ENCODE data around the gene RPN2.

The RPN2 gene

DNA sequence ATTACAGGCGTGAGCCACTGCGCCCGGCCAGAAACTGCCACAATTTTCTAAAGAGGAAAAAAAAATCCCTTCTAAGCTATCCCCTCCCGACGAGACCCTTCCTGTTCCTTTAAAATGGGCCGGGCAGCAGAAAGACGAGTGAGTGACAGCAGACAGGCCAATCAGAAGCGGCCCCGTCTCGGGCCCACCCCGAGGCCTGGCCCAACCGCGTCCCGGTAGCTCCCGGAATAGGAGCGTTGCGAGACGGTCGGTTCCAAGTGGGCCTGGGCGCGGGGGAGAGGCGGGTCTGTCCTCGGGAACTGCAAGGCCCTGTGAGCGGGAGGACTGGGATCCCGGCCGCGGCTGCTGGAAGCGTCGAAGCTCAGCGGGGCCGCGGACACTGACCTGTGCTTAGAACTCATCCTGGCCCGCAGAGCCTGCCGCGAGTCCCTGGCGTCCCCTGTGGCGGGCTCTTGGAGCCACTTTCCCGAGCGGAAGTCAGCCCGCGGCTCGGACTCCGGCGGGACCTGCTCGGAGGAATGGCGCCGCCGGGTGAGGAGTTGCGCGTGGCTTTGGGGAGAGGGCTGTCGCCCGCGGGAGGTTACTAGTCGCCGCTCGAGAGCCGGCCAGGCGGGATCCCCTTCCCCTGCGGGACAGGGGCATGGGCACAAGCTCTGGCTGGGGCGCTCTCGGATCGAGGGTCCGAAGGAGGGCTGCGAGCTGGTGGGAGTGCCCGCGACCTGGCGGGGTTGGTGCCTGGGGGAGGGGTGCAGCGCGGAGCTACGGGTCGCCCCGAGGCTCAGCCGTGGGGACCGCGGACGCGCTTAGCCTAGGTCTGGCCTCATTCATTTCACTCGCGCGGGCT is at the start of gene RPN2, which contains the start of gene MROH8:
RPN2 (plus strand) TSS at position 492 of the 844 bp plus-strand sequence; CDS start at position 519, 27 bp downstream.
MROH8 (minus strand) TSS at position 710 of the 844 bp plus-strand sequence.
- H3K36me3 Mint-ChIP-seq (ENCODE audit: low read depth): peaks cover 21% of the 10 kb centered on the region
- H3K27ac Mint-ChIP-seq: peak within 1 kb of the TSS; percentile 99
- H3K4me1 Mint-ChIP-seq: peaks cover 26% of the 10 kb centered on the region
- H3K4me3 Mint-ChIP-seq: peak within 1 kb of the TSS; percentile 93
- peak; percentile 98 for DNase-seq
- H3K27me3 Mint-ChIP-seq (ENCODE audit: low read depth, poor library complexity): peaks cover 3% of the 10 kb centered on the region
- no peaks in the 10 kb centered on the region for H3K9me3 Mint-ChIP-seq
- TF ChIP-seq, protein P1, sequence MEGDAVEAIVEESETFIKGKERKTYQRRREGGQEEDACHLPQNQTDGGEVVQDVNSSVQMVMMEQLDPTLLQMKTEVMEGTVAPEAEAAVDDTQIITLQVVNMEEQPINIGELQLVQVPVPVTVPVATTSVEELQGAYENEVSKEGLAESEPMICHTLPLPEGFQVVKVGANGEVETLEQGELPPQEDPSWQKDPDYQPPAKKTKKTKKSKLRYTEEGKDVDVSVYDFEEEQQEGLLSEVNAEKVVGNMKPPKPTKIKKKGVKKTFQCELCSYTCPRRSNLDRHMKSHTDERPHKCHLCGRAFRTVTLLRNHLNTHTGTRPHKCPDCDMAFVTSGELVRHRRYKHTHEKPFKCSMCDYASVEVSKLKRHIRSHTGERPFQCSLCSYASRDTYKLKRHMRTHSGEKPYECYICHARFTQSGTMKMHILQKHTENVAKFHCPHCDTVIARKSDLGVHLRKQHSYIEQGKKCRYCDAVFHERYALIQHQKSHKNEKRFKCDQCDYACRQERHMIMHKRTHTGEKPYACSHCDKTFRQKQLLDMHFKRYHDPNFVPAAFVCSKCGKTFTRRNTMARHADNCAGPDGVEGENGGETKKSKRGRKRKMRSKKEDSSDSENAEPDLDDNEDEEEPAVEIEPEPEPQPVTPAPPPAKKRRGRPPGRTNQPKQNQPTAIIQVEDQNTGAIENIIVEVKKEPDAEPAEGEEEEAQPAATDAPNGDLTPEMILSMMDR (IDR thresholded peaks at IDR 0.05): no peak

DNA sequence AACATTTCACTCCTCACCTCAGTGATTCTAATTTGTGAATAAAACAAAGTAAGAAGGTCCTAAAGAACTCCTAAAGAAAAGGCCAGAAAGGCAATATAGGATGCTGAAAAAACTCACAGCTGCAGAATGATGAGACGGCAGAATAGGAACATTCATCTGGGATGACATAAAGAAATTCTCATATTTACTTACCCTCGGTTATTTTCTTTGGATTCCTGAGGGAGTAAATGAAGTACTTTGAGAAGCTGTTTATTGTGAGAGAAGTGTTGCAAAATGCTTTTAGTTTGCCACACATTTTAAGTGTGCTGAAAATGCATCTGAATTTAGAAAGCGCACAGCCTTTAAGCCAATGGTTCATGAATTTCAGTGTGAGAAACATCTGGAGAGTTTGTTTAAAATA is 47.6 kb upstream of the RPN2 start:
- peaks cover 12% of the 10 kb centered on the region for H3K9me3 Mint-ChIP-seq
- TF ChIP-seq, protein P1 (IDR thresholded peaks at IDR 0.05): no peak
- H3K4me1 Mint-ChIP-seq: no peaks in the 10 kb centered on the region
- no peak overlapping the region for H3K4me3 Mint-ChIP-seq
- no peak for DNase-seq
- H3K27me3 Mint-ChIP-seq (ENCODE audit: low read depth, poor library complexity): peaks cover 2% of the 10 kb centered on the region
- H3K27ac Mint-ChIP-seq: no peak overlapping the region
- H3K36me3 Mint-ChIP-seq (ENCODE audit: low read depth): no peaks in the 10 kb centered on the region

DNA sequence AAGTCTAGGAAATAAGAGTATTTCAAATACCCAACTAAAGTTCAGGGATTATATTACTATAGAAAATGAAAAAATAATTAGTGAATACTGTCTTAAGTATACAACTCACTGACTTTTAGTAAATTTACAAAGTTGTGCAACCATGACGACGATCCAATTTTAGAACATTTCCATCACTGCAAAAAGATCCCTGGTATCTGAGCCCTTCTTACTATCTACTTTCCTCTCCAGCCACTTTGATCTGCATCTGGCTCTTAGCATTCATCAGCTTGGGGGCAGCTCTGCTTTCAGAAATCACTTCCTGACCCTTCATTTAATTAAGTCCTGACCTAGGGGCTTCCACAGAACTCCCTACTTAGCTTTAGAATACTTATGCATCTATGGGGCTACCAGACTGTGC is 45.2 kb upstream of the RPN2 start:
- no peaks in the 10 kb centered on the region for H3K36me3 Mint-ChIP-seq (ENCODE audit: low read depth)
- H3K27ac Mint-ChIP-seq: no peak overlapping the region
- H3K9me3 Mint-ChIP-seq: no peaks in the 10 kb centered on the region
- TF ChIP-seq, protein P1 (IDR thresholded peaks at IDR 0.05): no peak
- H3K27me3 Mint-ChIP-seq (ENCODE audit: low read depth, poor library complexity): peaks cover 2% of the 10 kb centered on the region
- no peaks in the 10 kb centered on the region for H3K4me1 Mint-ChIP-seq
- H3K4me3 Mint-ChIP-seq: no peak overlapping the region
- no peak for DNase-seq

DNA sequence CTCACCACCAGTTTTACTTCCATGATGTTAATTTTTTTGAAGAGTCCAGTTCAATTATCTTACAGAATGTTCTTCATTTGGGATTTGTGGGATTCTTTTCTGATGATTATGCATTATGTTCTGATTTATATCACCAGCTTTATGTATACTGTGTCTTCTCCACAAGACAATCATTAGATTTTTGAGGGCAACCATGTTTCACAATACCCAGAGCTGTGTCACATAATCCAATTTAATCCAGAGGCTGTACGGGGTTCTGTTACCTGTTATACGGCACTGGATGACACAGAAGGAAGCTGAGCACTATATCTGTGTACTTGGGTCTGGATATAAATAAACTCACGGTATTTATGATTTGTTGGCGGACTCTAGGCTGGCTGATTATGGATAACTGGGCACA is 41.6 kb upstream of the RPN2 start:
- Mint-ChIP-seq H3K27ac (no peak overlapping the region), H3K27me3 (ENCODE audit: low read depth, poor library complexity) (peaks cover 2% of the 10 kb centered on the region), H3K4me3 (no peak overlapping the region), H3K36me3 (ENCODE audit: low read depth) (peaks cover 8% of the 10 kb centered on the region), H3K4me1 (no peaks in the 10 kb centered on the region), H3K9me3 (no peaks in the 10 kb centered on the region)
- no peak for DNase-seq
- TF ChIP-seq, protein P1 (IDR thresholded peaks at IDR 0.05): no peak

DNA sequence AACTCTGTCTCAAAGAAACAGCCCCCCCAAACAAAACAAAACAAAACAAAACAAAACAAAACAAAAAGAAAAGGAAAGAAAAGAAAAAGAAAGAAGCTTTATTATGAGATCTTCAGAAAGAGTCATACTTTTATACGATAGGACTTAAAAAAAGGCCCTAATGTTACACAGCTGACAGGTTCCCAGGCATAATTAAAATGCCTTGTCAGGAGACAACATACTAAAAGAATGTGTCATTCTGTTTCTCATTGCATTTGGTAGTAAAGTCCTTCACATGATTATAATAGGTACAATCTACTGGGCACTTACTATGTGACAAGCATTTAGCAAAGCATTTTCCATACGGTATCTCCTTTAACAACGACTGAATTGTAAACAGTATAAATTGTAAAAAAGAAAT is 36.4 kb upstream of the RPN2 start:
- no peak for DNase-seq
- peaks cover 35% of the 10 kb centered on the region for H3K36me3 Mint-ChIP-seq (ENCODE audit: low read depth)
- TF ChIP-seq, protein P1 (IDR thresholded peaks at IDR 0.05): no peak
- H3K9me3 Mint-ChIP-seq: no peaks in the 10 kb centered on the region
- no peak overlapping the region for H3K4me3 Mint-ChIP-seq
- H3K4me1 Mint-ChIP-seq: no peaks in the 10 kb centered on the region
- H3K27me3 Mint-ChIP-seq (ENCODE audit: low read depth, poor library complexity): no peaks in the 10 kb centered on the region
- no peak overlapping the region for H3K27ac Mint-ChIP-seq

Data from nephron progenitor cell (in vitro differentiated cells).